Gastroesophageal sphincter (tissue), 4 donors: Measurements from ENCODE around the gene NOTCH4. TPM values are rescaled to one million over a fixed set of nuclear protein-coding genes. Genes with fewer than 3 reads are reported as not detected.
"Not testable (repeated sequence)": the region's sequence is repeated elsewhere in the genome, so short reads cannot be mapped to it uniquely, and the experiment has no call there.

ENCODE experiments used
- ATAC-seq: fragments of 150-250 bp; one replicate; pipeline ENCODE4 v1.9.1; 2016; ENCODE audit warnings: mild to moderate bottlenecking, moderate library complexity
- H3K27ac ChIP-seq, 4 donors: fragments of 200-600 bp; sonication (generic) in 3 of 4; 1 replicate in 3 of 4; 2 replicates in 1 of 4; pipeline ENCODE4 v1.5.1; 2016 to 2019
- H3K27me3 ChIP-seq: fragments of 200-600 bp; sonication (generic); one replicate; pipeline ENCODE4 v1.5.1; 2019
- H3K36me3 ChIP-seq, 2 donors: fragments of 200-600 bp; sonication (generic); one replicate each; pipeline ENCODE4 v1.5.1; 2019; ENCODE audit warnings: control low read depth in 1 of 2
- H3K4me1 ChIP-seq, 3 donors: fragments of 200-600 bp; sonication (generic); 1 replicate in 2 of 3; 2 replicates in 1 of 3; pipeline ENCODE4 v1.5.1; 2016 to 2019; ENCODE audit warnings: control low read depth in 2 of 3
- H3K4me3 ChIP-seq, 2 donors: fragments of 200-600 bp; sonication (generic); one replicate each; pipeline ENCODE4 v1.5.1; 2019; ENCODE audit warnings: mild to moderate bottlenecking in 1 of 2, moderate library complexity in 1 of 2
- H3K9me3 ChIP-seq, 3 donors: fragments of 200-600 bp; sonication (generic); one replicate each; pipeline ENCODE4 v1.5.1; 2017 to 2019; ENCODE audit warnings: control low read depth in 2 of 3
- CTCF ChIP-seq, 4 experiments: fragments of 200-600 bp in 2 of 4; fragments of 450-650 bp in 2 of 4; sonication (generic) in 1 of 4; IDR thresholded peaks; one replicate each; pipeline ENCODE4 v1.5.1; 2017 to 2019; ENCODE audit warnings: antibody characterized with exemption in 4 of 4, mild to moderate bottlenecking in 2 of 4, moderate library complexity in 2 of 4
- EP300 ChIP-seq: sonication (generic); formaldehyde crosslinking; IDR thresholded peaks from one replicate; pipeline ENCODE4 v1.6.1; 2017; ENCODE audit warnings: antibody characterized with exemption, mild to moderate bottlenecking
- POLR2A ChIP-seq, 2 donors: fragments of 450-650 bp; IDR thresholded peaks; one replicate each; pipeline ENCODE4 v1.6.1; 2017; ENCODE audit warnings: antibody characterized with exemption in 2 of 2, mild to moderate bottlenecking in 2 of 2, moderate library complexity in 1 of 2
- POLR2AphosphoS5 ChIP-seq: sonication (generic); formaldehyde crosslinking; IDR thresholded peaks from one replicate; pipeline ENCODE4 v1.6.1; 2017; ENCODE audit warnings: antibody characterized with exemption
- WGBS, 2 donors: methylation state at CpG; one replicate each; pipeline ENCODE4 v1.1.5; 2018; ENCODE audit warnings: low coverage in 1 of 2; 5-methylcytosine and 5-hydroxymethylcytosine counted together
- total RNA-seq, 4 donors: library from RNA; depleted of rRNA; stranded (reverse); fragments of >200 nt; gene quantifications; one replicate each; pipeline ENCODE4 v1.1.0, GENCODE V29; 2016

Gene NOTCH4
- 10 to 100 TPM; 10.9 to 26.0 (median 13.2) TPM for total RNA-seq

DNA sequence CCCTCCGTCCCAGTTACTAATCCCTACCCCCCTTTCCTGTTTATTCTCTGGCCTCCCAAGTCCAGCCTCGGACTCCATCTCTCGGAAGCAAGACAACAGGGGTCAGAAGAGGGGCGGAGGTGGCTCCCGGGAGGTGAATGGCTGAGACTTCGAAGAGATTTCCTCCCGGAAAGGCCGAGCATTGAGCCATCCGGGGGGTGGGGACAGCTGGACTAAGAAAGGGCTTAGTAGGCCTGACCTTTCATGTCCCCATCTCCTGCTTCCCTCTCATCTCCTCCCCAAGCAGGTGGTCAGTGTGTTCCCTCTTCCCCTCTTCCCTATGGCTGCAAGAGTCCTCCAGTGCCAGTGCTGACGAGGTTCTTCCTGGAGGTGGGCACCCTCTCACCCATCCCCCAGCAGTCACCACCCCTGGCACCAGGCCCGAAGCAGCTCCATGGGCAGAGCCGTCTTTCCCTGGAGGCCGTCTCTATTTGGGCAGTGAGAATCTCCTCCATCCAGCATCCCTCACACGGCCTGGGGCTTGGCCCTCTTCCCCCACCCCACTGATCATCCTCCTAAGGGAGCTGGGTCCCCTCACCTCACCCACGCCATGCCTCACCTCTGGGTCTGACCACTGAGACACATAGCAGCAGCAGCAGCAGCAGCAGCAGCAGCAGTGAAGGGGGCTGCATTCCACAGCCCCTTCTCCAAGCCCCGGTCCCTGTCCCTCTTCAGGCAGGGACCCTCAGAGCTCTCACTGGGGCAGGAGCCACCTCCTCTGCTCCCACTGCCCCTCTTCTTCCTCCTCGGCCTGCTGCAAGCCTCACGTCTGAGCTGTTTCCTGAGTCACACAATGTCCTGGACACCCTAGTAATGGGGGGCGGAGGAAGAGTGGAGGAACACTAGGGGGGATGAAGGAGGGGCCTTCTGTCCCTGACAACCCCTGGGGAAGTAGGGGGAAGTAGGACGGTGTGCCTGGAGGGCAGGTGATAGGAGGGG is at the start of gene NOTCH4:
Gene NOTCH4, minus strand, starts transcription at position 810 of the 978 bp plus-strand sequence. Its CDS starts 139 bp downstream, at position 671.
- no peak for TF ChIP-seq POLR2A (IDR thresholded peaks at IDR 0.05)
- no peak for TF ChIP-seq POLR2AphosphoS5
- TF ChIP-seq EP300, result no peak
- no peak for TF ChIP-seq CTCF (IDR thresholded peaks at IDR 0.05)
- H3K27ac ChIP-seq, result peak within 1 kb of the TSS in 3 of 4 donors; percentile 27 to 48 (median 41)
- no peak for ATAC-seq
- no peaks in the 10 kb centered on the region for H3K36me3 ChIP-seq
- no peaks in the 10 kb centered on the region for H3K9me3 ChIP-seq
- peaks cover 13% of the 10 kb centered on the region for H3K27me3 ChIP-seq
- WGBS, 2 donors, result 22 to 39% methylated on average over 8 of the region's 20 CpGs
- H3K4me1 ChIP-seq, result no peaks in the 10 kb centered on the region
- H3K4me3 ChIP-seq, result peak within 1 kb of the TSS in 1 of 2 donors; percentile 21

- H3K9me3 ChIP-seq, result no peaks in the 10 kb centered on the region
- no peaks in the 10 kb centered on the region for H3K4me1 ChIP-seq
- TF ChIP-seq POLR2A (IDR thresholded peaks at IDR 0.05) (no peak), EP300 (no peak), CTCF (IDR thresholded peaks at IDR 0.05) (no peak), POLR2AphosphoS5 (no peak)
- H3K36me3 ChIP-seq, result no peaks in the 10 kb centered on the region
- no peak for ATAC-seq
- WGBS, 2 donors, result 67 to 89% methylated on average over 1 of the region's 1 CpG
- H3K4me3 ChIP-seq, result no peak overlapping the region
- H3K27ac ChIP-seq, result no peak overlapping the region
- H3K27me3 ChIP-seq, result peaks cover 8% of the 10 kb centered on the region
These were observed 47.6 kb upstream of the NOTCH4 start for GRCh38 chr6:32271429-32271828.

- 100% methylated on average over 2 of the region's 3 CpGs; no CpG with 5 or more reads in 1 of the 2 donors for WGBS, 2 donors
- not testable (repeated sequence) for ATAC-seq, H3K36me3 ChIP-seq
These were observed 44.6 kb upstream of the NOTCH4 start for GRCh38 chr6:32268459-32268858.

GRCh38 chr6:32267035-32267434 is 43.2 kb upstream of the NOTCH4 start:
- peaks cover 0 to 7% of the 10 kb centered on the region in 2 donors for H3K36me3 ChIP-seq
- H3K27me3 ChIP-seq, result peaks cover 6% of the 10 kb centered on the region
- no peaks in the 10 kb centered on the region for H3K9me3 ChIP-seq
- TF ChIP-seq POLR2A (IDR thresholded peaks at IDR 0.05) (no peak), EP300 (no peak), POLR2AphosphoS5 (no peak), CTCF (IDR thresholded peaks at IDR 0.05) (no peak)
- no peak overlapping the region for H3K4me3 ChIP-seq
- ATAC-seq, result no peak
- H3K27ac ChIP-seq, result no peak overlapping the region
- H3K4me1 ChIP-seq, result no peaks in the 10 kb centered on the region

More at GRCh38 chr6:32268459-32268858, 44.6 kb upstream of the NOTCH4 start:
- not testable (repeated sequence) for H3K9me3 ChIP-seq, H3K27ac ChIP-seq, H3K4me3 ChIP-seq, H3K4me1 ChIP-seq, H3K27me3 ChIP-seq

- ATAC-seq, H3K4me3 ChIP-seq, H3K27ac ChIP-seq, H3K27me3 ChIP-seq, H3K36me3 ChIP-seq, H3K9me3 ChIP-seq: not testable (repeated sequence)
- 97 to 100% methylated on average over 2 to 3 of the region's 4 CpGs for WGBS, 2 donors
- H3K4me1 ChIP-seq, result peaks cover 0 to 21% (median 0%) of the 10 kb centered on the region in 3 donors
These were observed 33.4 kb upstream of the NOTCH4 start for GRCh38 chr6:32257262-32257661.
